Measurements from ENCODE around the gene ENG.
"Not testable (repeated sequence)": the region's sequence is repeated elsewhere in the genome, so short reads cannot be mapped to it uniquely, and the experiment has no call there.

ENG gene

GRCh38 chr9:127863191-127863621, 8.7 kb upstream of the ENG start:
- DNase-seq, result no peak

- DNase-seq, result peak; percentile 87
These were observed 7.9 kb upstream of the ENG start for GRCh38 chr9:127862075-127863011.

- DNase-seq, result peak; percentile 32
These were observed 6.3 kb upstream of the ENG start for GRCh38 chr9:127860779-127861178.

GRCh38 chr9:127860260-127860659, 5.8 kb upstream of the ENG start:
- DNase-seq, result no peak

DNA sequence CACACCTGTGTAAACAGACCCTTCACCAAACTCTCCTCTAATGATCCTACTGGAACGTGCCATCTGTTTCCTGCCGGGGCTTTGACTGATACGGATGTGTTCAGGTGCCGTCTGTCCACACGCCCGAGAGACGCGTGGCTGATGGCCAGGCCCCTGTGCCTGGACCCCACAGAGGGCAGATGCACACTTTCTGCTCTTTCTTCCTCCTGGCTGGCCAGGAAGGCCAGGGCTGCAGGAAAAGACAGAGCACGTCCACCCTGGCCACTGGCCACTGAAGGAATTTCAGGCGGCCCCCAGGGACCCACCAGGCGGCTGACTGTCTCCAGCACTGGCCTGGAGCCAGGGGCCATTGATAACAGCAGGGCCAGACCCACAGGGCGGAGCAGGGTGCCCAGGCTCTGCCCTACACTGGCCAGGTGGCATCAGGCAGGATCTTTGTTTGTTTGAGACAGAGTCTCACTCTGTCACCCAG, 3.6 kb upstream of the ENG start:
- peak; percentile 86 for DNase-seq

DNA sequence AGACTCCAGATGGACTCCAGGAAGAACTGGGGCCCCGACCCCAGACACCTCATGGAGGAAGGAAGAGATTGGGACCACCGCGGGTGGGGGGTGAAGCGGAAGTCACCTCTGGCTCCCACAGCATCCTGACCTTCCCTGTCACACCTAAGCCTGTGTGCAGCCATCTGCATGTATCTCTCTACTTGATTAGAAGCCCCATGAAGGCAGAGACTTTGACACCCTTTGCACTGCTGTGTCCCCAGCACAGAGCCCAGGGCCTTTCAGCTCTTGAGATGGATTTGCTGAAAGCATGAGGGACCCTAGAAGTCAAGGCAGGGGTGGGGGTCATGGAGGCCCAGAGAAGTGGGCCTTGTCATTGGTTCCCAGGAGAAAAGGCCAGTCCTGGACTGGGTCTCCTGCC, 2.8 kb upstream of the ENG start:
- DNase-seq, result peak; percentile 43

DNA sequence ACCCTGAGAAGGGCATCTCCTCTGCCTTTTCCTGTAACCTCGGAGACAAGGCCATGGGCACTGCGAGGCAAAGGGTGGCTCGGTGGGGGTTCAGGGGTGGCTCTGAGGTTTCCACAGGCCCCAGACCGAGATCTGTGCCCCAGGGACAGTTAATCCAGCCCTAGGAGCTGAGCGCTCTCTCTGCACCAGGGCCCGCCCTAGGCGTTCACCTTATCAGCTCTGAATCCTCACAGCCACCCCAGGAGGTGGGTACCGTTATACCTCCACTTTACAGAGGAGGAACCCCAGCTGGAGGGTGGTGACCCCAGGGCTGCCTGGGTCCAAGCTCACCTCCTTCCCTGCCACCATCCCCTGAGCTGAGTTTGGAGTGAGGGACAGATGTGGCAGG, 2.3 kb upstream of the ENG start:
- peak; percentile 90 for DNase-seq

DNA sequence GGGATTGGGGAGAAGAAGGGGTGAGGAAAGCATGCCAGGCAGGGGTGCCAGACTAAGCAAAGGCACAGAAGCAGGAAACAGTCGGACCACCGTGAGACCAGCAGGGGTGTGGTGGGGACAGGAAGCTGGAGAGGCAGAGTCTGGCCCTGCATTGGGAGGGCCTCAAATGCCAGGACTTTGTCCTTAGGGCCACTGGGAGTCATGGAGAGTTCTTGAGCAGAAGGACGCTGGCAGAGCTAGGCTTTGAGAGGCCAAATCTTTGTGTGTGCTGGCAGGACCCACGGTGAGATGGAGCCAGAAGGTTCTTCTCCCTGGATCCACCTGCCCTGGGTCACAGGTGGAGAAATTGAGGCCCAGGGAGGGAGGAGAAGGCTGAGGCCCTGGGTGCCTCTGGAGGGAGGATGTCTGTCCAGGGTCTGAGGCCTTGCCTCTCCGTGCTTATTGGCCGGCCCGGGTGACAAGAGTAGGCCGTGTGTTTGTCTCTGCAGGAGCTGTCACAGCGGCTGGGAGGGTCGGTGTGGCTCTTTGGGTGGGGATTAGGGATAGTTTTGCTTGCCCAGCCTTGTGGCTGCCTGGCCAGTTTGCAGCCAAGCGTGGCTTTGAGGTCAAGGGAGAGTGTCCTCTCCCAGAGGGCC, 1.8 kb upstream of the ENG start:
- DNase-seq, result peak; percentile 77

GRCh38 chr9:127855522-127855921, 1.1 kb upstream of the ENG start:
- DNase-seq, result no peak

DNA sequence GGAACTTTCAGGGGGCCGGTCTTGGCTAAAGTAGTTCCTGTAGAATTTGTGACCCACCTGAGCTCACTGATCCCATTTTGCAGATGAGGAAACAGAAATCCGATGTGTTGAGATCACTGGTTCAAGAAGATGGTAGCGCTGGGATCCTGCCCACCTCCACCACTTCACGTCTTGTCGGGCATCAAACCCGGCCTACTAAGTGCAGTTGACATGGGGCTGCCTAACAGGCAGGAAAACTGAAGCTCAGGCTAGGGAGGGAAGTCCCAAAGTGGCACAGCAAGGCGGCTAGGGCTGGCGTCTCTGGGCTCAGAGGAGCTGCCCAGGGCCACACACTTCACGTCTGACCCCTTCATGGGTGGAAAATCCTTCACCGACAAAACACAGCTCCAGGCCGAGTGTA, 502 bp upstream of the ENG start:
- peak; percentile 27 for DNase-seq

GRCh38 chr9:127853312-127854183, 910 bp downstream of the ENG start:
- peak; percentile 37 for DNase-seq

- DNase-seq, result peak; percentile 26
These were observed 1.6 kb downstream of the ENG start for GRCh38 chr9:127852829-127853228.

GRCh38 chr9:127850286-127850830, 4.1 kb downstream of the ENG start:
- DNase-seq, result no peak

DNA sequence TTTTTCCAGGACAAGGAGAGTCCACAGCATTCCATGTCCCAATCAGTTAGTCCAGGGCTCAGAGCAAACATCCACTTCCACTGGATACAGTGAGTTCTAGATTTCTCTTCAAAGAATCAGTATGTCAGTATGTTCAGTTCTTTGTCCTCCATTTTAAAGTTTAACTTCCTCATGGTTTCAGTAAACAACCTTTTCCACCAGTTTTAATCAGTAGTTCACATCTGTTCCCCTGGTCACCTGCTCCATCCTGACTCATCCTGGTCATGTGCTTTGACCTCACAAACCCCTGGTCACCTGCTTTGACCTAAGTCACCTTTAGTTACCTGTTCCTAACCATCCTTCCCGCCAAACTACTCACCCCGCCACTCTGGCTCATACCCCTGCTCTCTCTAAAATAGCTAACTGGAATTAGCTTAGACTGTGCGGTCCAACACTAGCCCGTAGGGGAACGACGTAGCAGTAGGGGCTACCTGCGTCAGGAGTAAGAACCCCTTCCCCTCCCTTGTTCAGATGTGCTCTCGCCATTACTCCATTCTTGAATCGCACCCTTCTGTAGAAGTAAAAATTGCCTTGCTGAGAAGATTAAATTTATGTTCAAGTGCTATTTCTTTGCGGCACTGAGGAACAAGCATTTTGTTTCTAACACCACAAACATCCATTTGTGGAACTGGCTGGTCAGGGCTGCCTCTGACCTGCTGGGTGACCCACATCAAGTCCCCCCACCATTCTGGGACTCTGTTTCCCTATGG, 5.5 kb downstream of the ENG start:
- DNase-seq, result no peak

DNA sequence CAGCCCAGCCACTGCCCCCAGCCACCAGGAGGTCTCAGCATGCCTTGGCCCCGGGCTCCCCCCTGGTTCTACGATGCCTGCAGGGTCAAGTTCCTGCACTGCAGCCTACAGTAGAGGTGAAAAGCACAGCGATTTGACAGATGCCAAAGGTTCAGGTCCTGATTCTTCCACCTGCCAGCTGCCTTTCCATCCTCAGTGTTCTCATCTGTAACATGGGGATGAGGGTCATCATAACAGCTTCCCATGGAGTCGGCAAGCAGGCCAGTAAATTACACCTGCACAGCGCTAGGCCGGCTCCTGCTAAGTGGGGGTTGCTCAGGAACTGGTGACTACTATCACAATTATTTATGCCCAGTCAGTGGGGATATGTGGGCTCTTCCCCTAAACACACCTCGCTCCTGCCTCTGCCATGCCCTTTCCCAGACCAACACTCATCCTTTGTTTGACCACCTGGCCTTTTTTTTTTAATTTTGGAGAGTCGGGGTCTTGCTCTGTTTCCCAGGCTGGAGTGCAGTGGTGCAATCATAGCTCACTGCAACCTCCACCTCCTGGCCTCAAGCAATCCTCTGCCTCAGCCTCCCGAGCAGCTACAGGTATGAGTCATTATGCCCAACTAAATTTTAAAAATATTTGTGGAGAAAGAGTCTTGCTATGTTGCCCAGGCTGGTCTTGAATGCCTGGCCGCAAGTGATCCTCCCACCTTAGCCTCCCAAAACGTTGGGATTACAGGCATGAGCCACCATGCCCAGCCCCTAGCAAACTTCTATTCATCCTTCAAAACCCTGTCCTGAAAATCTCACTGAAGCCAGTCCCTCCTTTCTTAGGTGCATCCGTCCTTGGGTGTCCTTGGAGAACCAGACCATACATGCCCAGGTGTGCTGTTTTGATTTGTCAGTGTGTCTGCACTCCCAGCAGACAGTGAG, 6.4 kb downstream of the ENG start:
- no peak for DNase-seq

DNA sequence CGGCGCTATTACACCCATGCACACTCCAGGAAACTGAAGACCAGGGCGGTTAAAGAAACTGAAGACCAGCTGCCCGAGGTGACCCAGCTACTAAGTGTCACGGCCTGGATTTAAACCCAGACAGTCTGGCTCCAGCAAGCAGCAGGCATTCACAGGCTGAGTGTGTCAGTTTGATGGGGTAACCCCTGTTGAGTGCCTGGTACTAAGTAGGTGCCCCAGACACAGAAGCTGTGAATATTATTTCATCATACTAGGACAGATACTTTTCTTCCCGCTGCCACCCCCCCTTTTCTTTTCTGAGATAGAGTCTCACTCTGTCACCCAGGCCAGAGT, 7.3 kb downstream of the ENG start:
- DNase-seq, result no peak

GRCh38 chr9:127846443-127847177, 7.8 kb downstream of the ENG start:
- no peak for DNase-seq

GRCh38 chr9:127845619-127846018, 8.8 kb downstream of the ENG start:
- DNase-seq, result not testable (repeated sequence)

GRCh38 chr9:127844821-127845359, 9.6 kb downstream of the ENG start:
- DNase-seq, result no peak

Data from hematopoietic multipotent progenitor cell treated with erythropoietin and hydrocortisone succinate and interleukin-3 and kit ligand, for 8 days (in vitro differentiated cells).